ENCODE measurements around the gene SUPT20HL2.

GRCh38 chrX:24316111-24316510 lies 2.2 kb upstream of the SUPT20HL2 start:
- TF ChIP-seq CTCF (IDR thresholded peaks at IDR 0.05; ENCODE audit: low read depth, low read length, poor library complexity, severe bottlenecking): no peak
- TF ChIP-seq EZH2phosphoT487 (IDR thresholded peaks at IDR 0.05; ENCODE audit: borderline replicate concordance, low read length): no peak

Data from DOHH2 (cell line).